HFFc6 (cell line): Measurements from ENCODE around the gene RENBP. TPM values are rescaled to one million over a fixed set of nuclear protein-coding genes. Genes with fewer than 3 reads are reported as not detected.

Experiments used
- DNase-seq: peaks from one replicate; pipeline ENCODE4 v3.0.0-alpha.2; 2018
- H3K27ac Mint-ChIP-seq: 2 replicates; pipeline ENCODE4 v1.8.0; 2020; ENCODE audit warnings: mild to moderate bottlenecking, mixed read lengths
- H3K27me3 Mint-ChIP-seq: 2 replicates; pipeline ENCODE4 v1.8.0; 2021; ENCODE audit warnings: mild to moderate bottlenecking, moderate library complexity, mixed read lengths; ENCODE audit not compliant: insufficient read depth
- H3K36me3 Mint-ChIP-seq: 2 replicates; pipeline ENCODE4 v1.8.0; 2021; ENCODE audit warnings: low read depth, mixed read lengths
- H3K4me1 Mint-ChIP-seq: 2 replicates; pipeline ENCODE4 v1.8.0; 2020; ENCODE audit warnings: low read depth, mixed read lengths
- H3K4me3 Mint-ChIP-seq: 2 replicates; pipeline ENCODE4 v1.8.0; 2020; ENCODE audit warnings: mild to moderate bottlenecking, moderate library complexity, mixed read lengths
- H3K9me3 Mint-ChIP-seq: 2 replicates; pipeline ENCODE4 v1.8.0; 2020; ENCODE audit warnings: mild to moderate bottlenecking, mixed read lengths
- total RNA-seq, 6 experiments: library from RNA; stranded (reverse); fragmentation: NEBNext Ultra II Directional; extraction: Animal tissue kit (Norgen Biotek cat#: 25700); gene quantifications; 2 replicates in 1 of 6; 3 replicates in 5 of 6; pipeline ENCODE4 v1.2.3, GENCODE V29; 2021
- TF ChIP-seq, protein P1 (sequence below): fragments of 200-600 bp; sonication (generic); IDR thresholded peaks from 2 replicates; pipeline ENCODE4 v1.5.0; 2021; ENCODE audit warnings: antibody characterized with exemption, mild to moderate bottlenecking

The RENBP gene
- total RNA-seq, 6 experiments from 2014 or later = 0.23 to 0.75 (median 0.40) TPM; not detected in 2

DNA sequence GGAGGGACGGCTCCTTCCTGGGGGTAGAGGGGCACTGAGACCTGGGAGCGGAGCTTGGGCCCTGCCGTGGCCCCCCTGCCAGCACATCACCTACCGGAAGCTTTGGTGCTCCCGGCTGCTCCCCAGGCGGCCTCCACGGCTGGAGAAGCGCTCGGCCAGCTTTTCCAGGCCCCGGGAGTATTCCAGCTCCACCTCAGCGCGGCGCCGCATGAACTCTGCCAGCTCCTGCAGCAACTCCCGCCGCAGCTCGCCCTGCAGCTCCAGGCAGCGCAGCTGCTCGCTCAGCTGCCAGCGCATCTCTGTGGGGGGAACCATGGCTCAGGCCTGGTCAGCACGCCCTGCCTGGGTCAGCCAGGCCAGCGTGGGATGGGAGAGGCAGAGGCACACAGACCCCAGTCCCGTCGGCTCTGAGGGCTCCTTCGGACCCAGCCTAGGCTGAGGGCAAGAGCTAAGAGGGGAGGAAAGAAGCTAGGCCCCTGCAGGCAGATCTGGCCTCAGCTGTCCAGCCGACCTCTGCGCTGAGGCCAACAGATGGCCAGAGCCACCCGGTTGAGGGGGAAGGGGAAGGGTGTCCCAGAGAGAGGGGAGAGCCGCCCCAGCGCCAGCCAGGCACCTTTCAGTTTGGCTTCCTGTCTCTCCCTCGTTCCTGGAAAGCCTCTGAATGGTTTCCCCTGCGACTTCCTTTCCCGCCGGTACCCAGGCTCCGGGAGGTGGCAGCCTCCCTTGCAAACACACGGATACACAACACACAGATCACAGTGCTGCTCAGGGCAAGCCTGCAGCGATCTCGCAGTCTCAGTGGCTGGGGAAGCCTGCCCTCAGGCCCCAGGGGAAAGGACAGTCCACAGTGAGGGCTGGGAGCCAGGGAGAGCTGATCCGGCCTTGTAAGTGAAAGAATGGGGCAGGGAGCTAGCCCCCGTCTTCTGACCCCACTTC is 22.7 kb downstream of the RENBP start:
- Mint-ChIP-seq H3K4me1 (peaks cover 6% of the 10 kb centered on the region; the same call in 1 of the 2 replicates), H3K4me3 (no peak overlapping the region), H3K36me3 (no peaks in the 10 kb centered on the region), H3K27me3 (peaks cover 3% of the 10 kb centered on the region), H3K27ac (no peak overlapping the region), H3K9me3 (no peaks in the 10 kb centered on the region)
- DNase-seq = no peak
- TF ChIP-seq, protein P1, sequence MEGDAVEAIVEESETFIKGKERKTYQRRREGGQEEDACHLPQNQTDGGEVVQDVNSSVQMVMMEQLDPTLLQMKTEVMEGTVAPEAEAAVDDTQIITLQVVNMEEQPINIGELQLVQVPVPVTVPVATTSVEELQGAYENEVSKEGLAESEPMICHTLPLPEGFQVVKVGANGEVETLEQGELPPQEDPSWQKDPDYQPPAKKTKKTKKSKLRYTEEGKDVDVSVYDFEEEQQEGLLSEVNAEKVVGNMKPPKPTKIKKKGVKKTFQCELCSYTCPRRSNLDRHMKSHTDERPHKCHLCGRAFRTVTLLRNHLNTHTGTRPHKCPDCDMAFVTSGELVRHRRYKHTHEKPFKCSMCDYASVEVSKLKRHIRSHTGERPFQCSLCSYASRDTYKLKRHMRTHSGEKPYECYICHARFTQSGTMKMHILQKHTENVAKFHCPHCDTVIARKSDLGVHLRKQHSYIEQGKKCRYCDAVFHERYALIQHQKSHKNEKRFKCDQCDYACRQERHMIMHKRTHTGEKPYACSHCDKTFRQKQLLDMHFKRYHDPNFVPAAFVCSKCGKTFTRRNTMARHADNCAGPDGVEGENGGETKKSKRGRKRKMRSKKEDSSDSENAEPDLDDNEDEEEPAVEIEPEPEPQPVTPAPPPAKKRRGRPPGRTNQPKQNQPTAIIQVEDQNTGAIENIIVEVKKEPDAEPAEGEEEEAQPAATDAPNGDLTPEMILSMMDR = no peak

DNA sequence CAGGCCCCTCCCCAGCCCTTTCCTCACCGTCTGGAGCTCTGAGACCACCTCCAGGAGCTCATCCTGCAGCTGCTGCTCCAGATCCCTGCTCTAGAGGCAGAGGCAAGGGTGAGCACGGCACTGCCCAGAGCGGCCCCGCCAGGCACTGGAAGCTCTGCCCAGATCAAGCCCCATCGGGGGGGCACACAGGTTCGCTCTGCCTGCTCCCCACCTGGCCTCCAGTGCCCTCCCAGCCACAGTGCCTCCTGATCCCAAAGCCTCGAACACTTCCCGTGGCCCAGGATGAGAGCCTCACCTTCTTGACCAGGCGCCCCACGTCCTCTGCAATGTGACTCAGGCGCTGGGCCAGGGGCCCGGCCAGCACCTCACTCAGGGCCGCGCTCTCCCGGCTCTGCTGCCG is 23.4 kb downstream of the RENBP start:
- no peak overlapping the region for H3K27ac Mint-ChIP-seq
- H3K27me3 Mint-ChIP-seq = peaks cover 4% of the 10 kb centered on the region
- no peaks in the 10 kb centered on the region for H3K9me3 Mint-ChIP-seq
- no peak overlapping the region for H3K4me3 Mint-ChIP-seq
- no peaks in the 10 kb centered on the region for H3K36me3 Mint-ChIP-seq
- TF ChIP-seq, protein P1 = no peak
- DNase-seq = no peak
- H3K4me1 Mint-ChIP-seq = peaks cover 6% of the 10 kb centered on the region; the same call in 1 of the 2 replicates

DNA sequence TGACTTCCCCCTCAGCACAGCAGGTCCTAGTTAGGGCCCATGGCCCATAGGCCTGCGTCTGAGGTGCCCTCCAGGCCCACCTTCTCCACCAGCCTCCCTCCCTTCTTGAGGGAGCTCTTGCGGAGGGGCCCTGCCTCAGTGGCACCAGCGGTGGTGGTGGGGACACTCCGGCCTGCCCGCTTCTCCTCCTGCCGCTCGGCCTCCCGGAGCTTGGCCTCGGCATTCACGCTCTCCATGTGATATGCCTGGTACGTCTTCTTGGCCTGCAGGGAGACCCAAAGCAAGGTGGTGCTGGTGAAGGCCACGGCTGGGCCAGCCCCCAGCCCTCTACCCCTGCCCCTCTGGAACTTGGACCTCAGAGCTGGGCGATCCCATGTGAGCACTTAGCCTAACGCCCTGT is 23.9 kb downstream of the RENBP start:
- DNase-seq = no peak
- TF ChIP-seq, protein P1 = no peak
- H3K27me3 Mint-ChIP-seq = peaks cover 6% of the 10 kb centered on the region
- peaks cover 6% of the 10 kb centered on the region; the same call in 1 of the 2 replicates for H3K4me1 Mint-ChIP-seq
- H3K4me3 Mint-ChIP-seq = no peak overlapping the region
- no peaks in the 10 kb centered on the region for H3K9me3 Mint-ChIP-seq
- H3K36me3 Mint-ChIP-seq = no peaks in the 10 kb centered on the region
- H3K27ac Mint-ChIP-seq = no peak overlapping the region

DNA sequence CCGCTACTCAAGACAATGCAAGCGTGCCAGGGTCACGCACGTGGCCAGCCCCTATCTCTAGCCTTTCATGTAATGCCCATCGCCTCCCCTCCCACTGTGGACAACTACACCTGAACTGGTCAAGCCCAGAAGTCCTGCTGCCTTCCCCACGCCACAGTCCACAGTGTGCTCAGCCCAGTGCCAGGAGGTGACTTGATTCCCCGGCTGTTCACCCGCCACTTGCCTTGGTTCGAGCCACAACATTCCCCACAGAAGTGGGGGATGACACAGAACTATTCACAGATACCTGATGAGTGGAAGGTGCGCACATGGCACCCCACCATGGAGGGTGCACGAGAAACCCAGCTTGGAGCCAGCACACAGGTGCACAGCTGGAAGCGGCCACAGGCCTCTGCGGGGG is 25.2 kb downstream of the RENBP start:
- Mint-ChIP-seq H3K27me3 (peaks cover 8% of the 10 kb centered on the region), H3K4me1 (peaks cover 2% of the 10 kb centered on the region; the same call in 1 of the 2 replicates), H3K36me3 (no peaks in the 10 kb centered on the region), H3K4me3 (no peak overlapping the region), H3K9me3 (no peaks in the 10 kb centered on the region), H3K27ac (no peak overlapping the region)
- TF ChIP-seq, protein P1 = no peak
- DNase-seq = no peak

DNA sequence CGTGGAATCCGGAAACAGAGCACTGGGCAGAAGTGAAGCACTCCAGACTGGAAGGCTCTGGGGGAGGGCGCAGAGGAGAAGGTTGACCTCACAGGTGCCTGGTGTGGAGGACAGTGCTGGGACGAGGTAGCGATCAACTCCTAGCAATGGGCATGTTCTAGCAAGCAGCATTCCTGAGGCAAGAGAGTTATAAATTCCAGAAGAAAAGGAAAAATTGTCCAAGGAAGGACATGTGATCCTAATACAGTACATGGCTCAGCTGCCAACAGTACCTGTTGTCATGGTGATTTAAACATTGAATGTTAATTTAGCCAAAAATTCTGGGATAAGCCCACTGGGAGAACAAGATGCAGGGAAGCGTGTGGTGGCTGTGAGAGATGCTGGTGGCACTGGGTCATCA is 26.6 kb downstream of the RENBP start:
- Mint-ChIP-seq H3K9me3 (no peaks in the 10 kb centered on the region), H3K4me3 (no peak overlapping the region), H3K4me1 (no peaks in the 10 kb centered on the region), H3K27ac (no peak overlapping the region), H3K36me3 (no peaks in the 10 kb centered on the region), H3K27me3 (peaks cover 8% of the 10 kb centered on the region)
- TF ChIP-seq, protein P1 = no peak
- DNase-seq = no peak
